A549 (cell line): ENCODE data around the gene PRUNE2. TPM values are rescaled to one million over a fixed set of nuclear protein-coding genes. Genes with fewer than 3 reads are reported as not detected.
A peak's percentile ranks its signal among the peaks of the same experiment; 100 is the strongest.

Experiments used
- ATAC-seq, 2 experiments: fragments of 200-7000 bp in 1 of 2; fragments of >200 bp in 1 of 2; cut with Nextera tagmentation in 1 of 2; cut with Tn5 transposase in 1 of 2; 3 replicates each; pipeline versions ENCODE4 v1.8.0 to v1.9.1; 2018 to 2020; ENCODE audit warnings: mild to moderate bottlenecking in 1 of 2, moderate library complexity in 1 of 2
- CTCF ChIA-PET: fragments of 300-600 bp; sonication (Branson Sonifier 250); formaldehyde crosslinking; extraction: SDS; loops from one replicate; lab custom pipeline; 2021; ENCODE audit warnings: antibody characterized with exemption, inconsistent platforms; lab: Yijun Ruan, JAX
- POLR2A ChIA-PET: fragments of 350-600 bp; formaldehyde crosslinking; extraction: SDS; loops from one replicate; lab custom pipeline; 2021; ENCODE audit warnings: antibody characterized with exemption, inconsistent platforms; lab: Yijun Ruan, JAX
- DNase-seq, 2 experiments: peaks; one replicate each; pipeline versions ENCODE4 v3.0.0 to v3.0.0-alpha.2; 2011 to 2016; ENCODE audit warnings: low read depth in 1 of 2, low spot score in 1 of 2
- FAIRE-seq: peaks from 2 replicates; lab custom pipeline; 2011; peaks lifted over from hg19 to GRCh38; lab: Jason Lieb, UNC
- H3K27ac ChIP-seq, 2 experiments: fragments of >200 bp; sonication (Bioruptor Twin); formaldehyde crosslinking; 3 replicates each; pipeline ENCODE4 v1.5.1; 2016 to 2017
- H3K4me1 ChIP-seq: fragments of >200 bp; sonication (Bioruptor Twin); formaldehyde crosslinking; 3 replicates; pipeline ENCODE4 v1.6.1; 2016
- H3K4me2 ChIP-seq: fragments of >200 bp; sonication (Bioruptor Twin); formaldehyde crosslinking; 3 replicates; pipeline ENCODE4 v1.6.1; 2016
- H3K4me3 ChIP-seq: fragments of >200 bp; sonication (Bioruptor Twin); formaldehyde crosslinking; 3 replicates; pipeline ENCODE4 v1.5.1; 2016
- H3K9me3 ChIP-seq: fragments of >200 bp; sonication (Bioruptor Twin); formaldehyde crosslinking; 3 replicates; pipeline ENCODE4 v1.6.1; 2016
- ATOH8 ChIP-seq: fragments of 250-450 bp; sonication (Bioruptor Pico); IDR thresholded peaks from 2 replicates; pipeline ENCODE4 v1.5.0; 2020; ENCODE audit warnings: low read depth, mild to moderate bottlenecking, moderate library complexity
- BHLHE40 ChIP-seq: IDR thresholded peaks from 2 replicates; pipeline ENCODE4 v1.6.1; 2012; ENCODE audit warnings: low read depth, low read length, inconsistent platforms
- CBX8 ChIP-seq: fragments of 200-600 bp; sonication (generic); IDR thresholded peaks from 2 replicates; pipeline ENCODE4 v1.6.1; 2016
- CEBPB ChIP-seq, 2 experiments: fragments of >200 bp in 1 of 2; sonication (Bioruptor Twin) in 1 of 2; formaldehyde crosslinking in 1 of 2; IDR thresholded peaks; 2 replicates each; pipeline ENCODE4 v1.6.1; 2012 to 2016
- CHD4 ChIP-seq: fragments of 200-600 bp; sonication (generic); IDR thresholded peaks from 2 replicates; pipeline ENCODE4 v1.6.1; 2016; ENCODE audit warnings: antibody characterized with exemption, mild to moderate bottlenecking, borderline replicate concordance
- EP300 ChIP-seq, 2 experiments: fragments of >200 bp; sonication (Bioruptor Twin); formaldehyde crosslinking; IDR thresholded peaks; 2 replicates in 1 of 2; 3 replicates in 1 of 2; pipeline ENCODE4 v1.6.1; 2016 to 2017
- ESRRA ChIP-seq: fragments of 150-350 bp; IDR thresholded peaks from 2 replicates; pipeline ENCODE4 v1.6.1; 2014; ENCODE audit warnings: mild to moderate bottlenecking, low read length, borderline replicate concordance
- HMGXB4 ChIP-seq: fragments of 250-450 bp; sonication (Bioruptor Pico); IDR thresholded peaks from 2 replicates; pipeline ENCODE4 v1.5.0; 2021; ENCODE audit warnings: mild to moderate bottlenecking, moderate library complexity, borderline replicate concordance
- HOXB5 ChIP-seq: fragments of 250-450 bp; sonication (Bioruptor Pico); IDR thresholded peaks from 2 replicates; pipeline ENCODE4 v1.5.0; 2020; ENCODE audit warnings: mild to moderate bottlenecking, moderate library complexity
- JUN ChIP-seq, 2 experiments: fragments of >200 bp; sonication (Bioruptor Twin); formaldehyde crosslinking; IDR thresholded peaks; 2 replicates in 1 of 2; 3 replicates in 1 of 2; pipeline ENCODE4 v1.6.1; 2016 to 2017
- JUNB ChIP-seq: fragments of >200 bp; sonication (Bioruptor Twin); formaldehyde crosslinking; IDR thresholded peaks from 2 replicates; pipeline ENCODE4 v1.6.1; 2016
- KDM1A ChIP-seq: fragments of 200-600 bp; sonication (generic); IDR thresholded peaks from 2 replicates; pipeline ENCODE4 v1.6.1; 2016; ENCODE audit warnings: low read depth, mild to moderate bottlenecking
- KDM5A ChIP-seq: fragments of 200-600 bp; sonication (generic); IDR thresholded peaks from 2 replicates; pipeline ENCODE4 v1.6.1; 2016; ENCODE audit warnings: antibody characterized with exemption, mild to moderate bottlenecking
- MAFK ChIP-seq: fragments of 450-650 bp; IDR thresholded peaks from 2 replicates; pipeline ENCODE4 v1.6.1; 2014; ENCODE audit not compliant: partially characterized antibody
- NFE2L2 ChIP-seq: fragments of 150-350 bp; conservative IDR thresholded peaks from 2 replicates; pipeline ENCODE4 v1.6.1; 2014; ENCODE audit warnings: low read length
- PBX3 ChIP-seq: IDR thresholded peaks from 2 replicates; pipeline ENCODE4 v1.6.1; 2012
- PHF8 ChIP-seq: fragments of 200-600 bp; sonication (generic); IDR thresholded peaks from 2 replicates; pipeline ENCODE4 v1.6.1; 2016; ENCODE audit warnings: low read depth, mild to moderate bottlenecking, antibody characterized with exemption, moderate library complexity, borderline replicate concordance
- POLR2A ChIP-seq: IDR thresholded peaks from 2 replicates; pipeline ENCODE4 v1.6.1; 2012; ENCODE audit warnings: mild to moderate bottlenecking, low read length
- RAD21 ChIP-seq, 2 experiments: fragments of >200 bp in 1 of 2; sonication (Bioruptor Twin) in 1 of 2; formaldehyde crosslinking in 1 of 2; IDR thresholded peaks in 1 of 2; conservative IDR thresholded peaks in 1 of 2; 2 replicates in 1 of 2; 3 replicates in 1 of 2; pipeline ENCODE4 v1.6.1; 2012 to 2018; ENCODE audit warnings: inconsistent platforms in 1 of 2
- RCOR1 ChIP-seq: fragments of 150-350 bp; IDR thresholded peaks from 2 replicates; pipeline ENCODE4 v1.6.1; 2014; ENCODE audit warnings: antibody characterized with exemption, low read length, low read depth
- RNF2 ChIP-seq: fragments of 200-600 bp; sonication (generic); IDR thresholded peaks from 2 replicates; pipeline ENCODE4 v1.6.1; 2016; ENCODE audit warnings: low read depth, mild to moderate bottlenecking, antibody characterized with exemption, moderate library complexity, borderline replicate concordance
- USF2 ChIP-seq: fragments of 450-650 bp; IDR thresholded peaks from 2 replicates; pipeline ENCODE4 v1.6.1; 2014; ENCODE audit warnings: antibody characterized with exemption
- ZSCAN20 ChIP-seq: fragments of 250-450 bp; sonication (Bioruptor Pico); IDR thresholded peaks from 2 replicates; pipeline ENCODE4 v1.8.0; 2022; ENCODE audit warnings: mild to moderate bottlenecking, moderate library complexity
- WGBS: methylation state at CpG from one replicate; pipeline ENCODE4 v1.1.6; 2017; ENCODE audit errors: missing lambda C conversion rate; 5-methylcytosine and 5-hydroxymethylcytosine counted together
- polyA plus RNA-seq, 4 experiments: library from polyadenylated mRNA; depleted of rRNA in 3 of 4; stranded (reverse); fragments of >200 nt; fragmentation: RNase III in 1 of 4; extraction: RNeasy Plus Mini Kit Qiagen cat#74134 plus additional on column Dnase treatment in 1 of 4; gene quantifications; 2 replicates in 3 of 4; 3 replicates in 1 of 4; pipeline ENCODE4 v1.2.3, GENCODE V29; 2011 to 2017

PRUNE2 gene
- polyA plus RNA-seq, 2 of the 4 experiments (the other 2 are of a cell fraction): 0.04 TPM; not detected in 1

- ChIA-PET POLR2A (no interaction called here), CTCF (no interaction called here)
- no peaks in the 10 kb centered on the region; the same call in 2 of the 3 replicates for H3K9me3 ChIP-seq
- no peaks in the 10 kb centered on the region for H3K4me1 ChIP-seq
- DNase-seq: no peak
- H3K27ac ChIP-seq: no peak overlapping the region
- no peak for TF ChIP-seq KDM1A
- no peak for ATAC-seq
- 6% methylated on average over 2 of the region's 2 CpGs for WGBS
- H3K4me3 ChIP-seq: no peak overlapping the region
- no peak for FAIRE-seq
- no peak overlapping the region for H3K4me2 ChIP-seq
Measured at GRCh38 chr9:76798527-76798926, 107.4 kb downstream of the PRUNE2 start.

- H3K4me2 ChIP-seq: no peak overlapping the region
- DNase-seq (no peak), FAIRE-seq (no peak), ATAC-seq (no peak)
- no peaks in the 10 kb centered on the region for H3K4me1 ChIP-seq
- ChIA-PET CTCF (interaction anchor here (1.2 kb wide), 1 partner anchor 14 kb away, joined by 8 read pairs; no protein-coding TSS in a partner anchor), POLR2A (no interaction called here)
- no peak overlapping the region for H3K27ac ChIP-seq
- H3K9me3 ChIP-seq: no peaks in the 10 kb centered on the region; the same call in 2 of the 3 replicates
- WGBS: 34% methylated on average over 5 of the region's 5 CpGs
- no peak for TF ChIP-seq RAD21 (conservative IDR thresholded peaks at IDR 0.05 in 1 of 2, IDR thresholded peaks at IDR 0.05 in 1 of 2)
- TF ChIP-seq CBX8: no peak
- TF ChIP-seq CEBPB (IDR thresholded peaks at IDR 0.05): no peak
- no peak for TF ChIP-seq JUNB
- TF ChIP-seq KDM5A: no peak
- no peak for TF ChIP-seq HMGXB4 (CRISPR knock-in tag)
- no peak for TF ChIP-seq JUN (IDR thresholded peaks at IDR 0.05)
- no peak for TF ChIP-seq PHF8
- TF ChIP-seq RNF2: no peak
- no peak for TF ChIP-seq ESRRA
- TF ChIP-seq ZSCAN20 (CRISPR knock-in tag): no peak
- TF ChIP-seq HOXB5 (CRISPR knock-in tag): no peak
- no peak for TF ChIP-seq BHLHE40
- TF ChIP-seq, all 56 proteins: peak for 0
- no peak overlapping the region for H3K4me3 ChIP-seq
Measured at GRCh38 chr9:76796296-76796695, 109.6 kb downstream of the PRUNE2 start.

- Histone ChIP-seq H3K4me1 (no peaks in the 10 kb centered on the region), H3K27ac (no peak overlapping the region), H3K4me3 (no peak overlapping the region), H3K4me2 (no peak overlapping the region), H3K9me3 (no peaks in the 10 kb centered on the region)
- 73% methylated on average over 15 of the region's 15 CpGs for WGBS
- ChIA-PET CTCF (interaction anchor here (0.6 to 1.0 kb wide), 2 partner anchors 15 to 194 kb away, joined by 3 to 4 read pairs; no protein-coding TSS in a partner anchor), POLR2A (no interaction called here)
- ATAC-seq (no peak), DNase-seq (no peak), FAIRE-seq (no peak)
- TF ChIP-seq MAFK (peak; percentile 73), NFE2L2 (no peak)
Measured at GRCh38 chr9:76793784-76794431, 112.0 kb downstream of the PRUNE2 start.

- H3K4me2 ChIP-seq: no peak overlapping the region
- POLR2A ChIA-PET: no interaction called here
- 0% methylated on average over 1 of the region's 1 CpG for WGBS
- H3K27ac ChIP-seq: no peak overlapping the region
- TF ChIP-seq EP300 (IDR thresholded peaks at IDR 0.05) (no peak), ATOH8 (CRISPR knock-in tag) (no peak), CHD4 (no peak), RCOR1 (no peak), USF2 (no peak), POLR2A (no peak), JUNB (no peak), RNF2 (no peak), PBX3 (no peak)
- CTCF ChIA-PET: interaction anchor here (1.3 kb wide), 1 partner anchor 20 kb away, joined by 4 read pairs; no protein-coding TSS in a partner anchor
- no peaks in the 10 kb centered on the region for H3K4me1 ChIP-seq
- no peak for ATAC-seq
- H3K9me3 ChIP-seq: no peaks in the 10 kb centered on the region
- H3K4me3 ChIP-seq: no peak overlapping the region
- no peak for FAIRE-seq
- DNase-seq: no peak
Measured at GRCh38 chr9:76789840-76790239, 116.1 kb downstream of the PRUNE2 start.
